A549 (cell line): ENCODE results near the gene RPS2. TPM values are rescaled to one million over a fixed set of nuclear protein-coding genes. Genes with fewer than 3 reads are reported as not detected.

Experiments used
- ATAC-seq, 2 experiments: fragments of 200-7000 bp in 1 of 2; fragments of >200 bp in 1 of 2; cut with Nextera tagmentation in 1 of 2; cut with Tn5 transposase in 1 of 2; 3 replicates each; pipeline versions ENCODE4 v1.8.0 to v1.9.1; 2018 to 2020; ENCODE audit warnings: mild to moderate bottlenecking in 1 of 2, moderate library complexity in 1 of 2
- CTCF ChIA-PET: fragments of 300-600 bp; sonication (Branson Sonifier 250); formaldehyde crosslinking; extraction: SDS; loops from one replicate; lab custom pipeline; 2021; ENCODE audit warnings: antibody characterized with exemption, inconsistent platforms; lab: Yijun Ruan, JAX
- POLR2A ChIA-PET: fragments of 350-600 bp; formaldehyde crosslinking; extraction: SDS; loops from one replicate; lab custom pipeline; 2021; ENCODE audit warnings: antibody characterized with exemption, inconsistent platforms; lab: Yijun Ruan, JAX
- DNase-seq, 2 experiments: peaks; one replicate each; pipeline versions ENCODE4 v3.0.0 to v3.0.0-alpha.2; 2011 to 2016; ENCODE audit warnings: low read depth in 1 of 2, low spot score in 1 of 2
- FAIRE-seq: peaks from 2 replicates; lab custom pipeline; 2011; peaks lifted over from hg19 to GRCh38; lab: Jason Lieb, UNC
- H3K27ac ChIP-seq, 2 experiments: fragments of >200 bp; sonication (Bioruptor Twin); formaldehyde crosslinking; 3 replicates each; pipeline ENCODE4 v1.5.1; 2016 to 2017
- H3K4me1 ChIP-seq: fragments of >200 bp; sonication (Bioruptor Twin); formaldehyde crosslinking; 3 replicates; pipeline ENCODE4 v1.6.1; 2016
- H3K4me2 ChIP-seq: fragments of >200 bp; sonication (Bioruptor Twin); formaldehyde crosslinking; 3 replicates; pipeline ENCODE4 v1.6.1; 2016
- H3K4me3 ChIP-seq: fragments of >200 bp; sonication (Bioruptor Twin); formaldehyde crosslinking; 3 replicates; pipeline ENCODE4 v1.5.1; 2016
- H3K9me3 ChIP-seq: fragments of >200 bp; sonication (Bioruptor Twin); formaldehyde crosslinking; 3 replicates; pipeline ENCODE4 v1.6.1; 2016
- CBX8 ChIP-seq: fragments of 200-600 bp; sonication (generic); IDR thresholded peaks from 2 replicates; pipeline ENCODE4 v1.6.1; 2016
- GATA3 ChIP-seq: IDR thresholded peaks from 2 replicates; pipeline ENCODE4 v1.6.1; 2012; ENCODE audit warnings: borderline replicate concordance
- HEYL ChIP-seq: fragments of 250-450 bp; sonication (Bioruptor Pico); IDR thresholded peaks from 2 replicates; pipeline ENCODE4 v1.8.0; 2021; ENCODE audit warnings: mild to moderate bottlenecking, moderate library complexity
- MYC ChIP-seq: IDR thresholded peaks from 2 replicates; pipeline ENCODE4 v1.6.1; 2012; ENCODE audit warnings: mild to moderate bottlenecking, inconsistent platforms, low read length, improper control_type of control experiment, borderline replicate concordance
- POLR2AphosphoS2 ChIP-seq: conservative IDR thresholded peaks from 2 replicates; pipeline ENCODE4 v1.6.1; 2012; ENCODE audit warnings: low read length, improper control_type of control experiment, inconsistent platforms
- ZFP36 ChIP-seq: fragments of 450-650 bp; IDR thresholded peaks from 2 replicates; pipeline ENCODE4 v1.6.1; 2014; ENCODE audit warnings: borderline replicate concordance; ENCODE audit not compliant: partially characterized antibody
- WGBS: methylation state at CpG from one replicate; pipeline ENCODE4 v1.1.6; 2017; ENCODE audit errors: missing lambda C conversion rate; 5-methylcytosine and 5-hydroxymethylcytosine counted together
- polyA plus RNA-seq, 4 experiments: library from polyadenylated mRNA; depleted of rRNA in 3 of 4; stranded (reverse); fragments of >200 nt; fragmentation: RNase III in 1 of 4; extraction: RNeasy Plus Mini Kit Qiagen cat#74134 plus additional on column Dnase treatment in 1 of 4; gene quantifications; 2 replicates in 3 of 4; 3 replicates in 1 of 4; pipeline ENCODE4 v1.2.3, GENCODE V29; 2011 to 2017
- small RNA-seq, 6 experiments: library from RNA; depleted of rRNA; stranded (forward); fragments of <200 nt; gene quantifications; one replicate each; pipeline ENCODE3, GENCODE V24; 2012
- TF ChIP-seq, protein P1 (sequence below): fragments of >200 bp; sonication (Bioruptor Twin); formaldehyde crosslinking; IDR thresholded peaks from 3 replicates; pipeline ENCODE4 v1.6.1; 2016
- TF ChIP-seq, protein P2 (sequence below): fragments of 150-350 bp; IDR thresholded peaks from 2 replicates; pipeline ENCODE4 v1.6.1; 2014; ENCODE audit warnings: low read depth, mild to moderate bottlenecking, low read length

Gene RPS2
- polyA plus RNA-seq, 2 of the 4 experiments (the other 2 are of a cell fraction), result 2,621 to 3,626 TPM

DNA sequence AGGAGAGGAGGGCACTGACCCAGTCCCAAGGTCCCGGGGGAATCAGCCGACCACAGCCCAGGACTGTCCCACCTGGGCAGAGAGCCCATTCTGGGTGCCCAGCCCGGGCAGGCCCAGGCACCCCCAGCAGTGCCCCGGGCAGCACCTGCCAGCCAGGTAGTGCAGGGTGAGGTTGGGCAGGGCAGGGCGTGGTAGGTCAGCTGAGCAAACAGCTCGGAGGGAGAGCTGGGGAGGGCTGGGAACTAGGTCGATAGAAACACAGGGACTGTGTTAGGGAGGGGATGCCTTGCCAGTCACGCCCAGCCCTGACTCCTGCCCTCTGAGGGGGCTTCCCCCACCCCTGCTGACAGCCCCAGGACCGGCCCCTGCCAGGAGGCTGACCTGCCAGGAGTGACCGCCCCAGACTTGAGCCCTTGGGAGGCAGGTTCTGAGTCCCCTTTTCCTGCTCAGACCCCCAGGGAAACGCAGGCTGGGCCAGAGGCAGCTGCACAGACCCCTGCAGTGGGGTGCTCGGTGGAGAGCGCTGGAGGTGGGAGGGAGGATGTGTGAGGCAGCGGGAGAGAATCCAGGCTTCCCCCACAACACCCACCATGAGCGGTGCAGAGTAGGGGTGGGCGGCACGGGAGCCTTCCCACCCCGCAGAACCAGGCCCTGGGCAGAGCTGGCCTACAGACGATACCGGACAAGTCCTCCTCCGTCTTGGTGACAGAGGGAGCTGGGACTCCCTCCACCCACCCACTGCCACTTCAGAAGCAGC, 51.1 kb downstream of the RPS2 start (continued):
- TF ChIP-seq, protein P1, sequence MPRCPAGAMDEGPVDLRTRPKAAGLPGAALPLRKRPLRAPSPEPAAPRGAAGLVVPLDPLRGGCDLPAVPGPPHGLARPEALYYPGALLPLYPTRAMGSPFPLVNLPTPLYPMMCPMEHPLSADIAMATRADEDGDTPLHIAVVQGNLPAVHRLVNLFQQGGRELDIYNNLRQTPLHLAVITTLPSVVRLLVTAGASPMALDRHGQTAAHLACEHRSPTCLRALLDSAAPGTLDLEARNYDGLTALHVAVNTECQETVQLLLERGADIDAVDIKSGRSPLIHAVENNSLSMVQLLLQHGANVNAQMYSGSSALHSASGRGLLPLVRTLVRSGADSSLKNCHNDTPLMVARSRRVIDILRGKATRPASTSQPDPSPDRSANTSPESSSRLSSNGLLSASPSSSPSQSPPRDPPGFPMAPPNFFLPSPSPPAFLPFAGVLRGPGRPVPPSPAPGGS, result no peak
- TF ChIP-seq, all 56 proteins: peak for 0

DNA sequence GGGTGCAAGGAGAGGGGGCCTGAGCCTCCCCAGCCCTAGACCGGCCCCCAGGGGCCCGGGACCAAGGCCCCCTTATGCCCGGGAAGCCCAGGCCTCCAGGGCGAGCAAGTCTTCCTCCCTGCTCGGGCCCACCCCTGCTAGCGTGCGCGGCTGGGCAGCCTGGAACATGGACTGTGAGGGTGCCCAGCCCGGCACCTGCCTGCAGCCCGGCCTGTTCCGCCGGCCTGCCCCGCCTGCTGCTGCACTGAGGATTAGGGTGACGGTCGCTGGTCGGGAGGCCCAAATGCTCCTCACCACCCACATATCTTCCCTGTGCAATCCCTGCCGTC, 52.4 kb downstream of the RPS2 start:
- H3K4me3 ChIP-seq, result no peak overlapping the region
- H3K4me1 ChIP-seq, result peaks cover 34% of the 10 kb centered on the region
- no peak for ATAC-seq
- CTCF ChIA-PET, result interaction anchor here (1.1 to 1.5 kb wide), 2 partner anchors 13 to 29 kb away, joined by 3 to 4 read pairs; no protein-coding TSS in a partner anchor
- no peak overlapping the region for H3K27ac ChIP-seq
- no peak for FAIRE-seq
- H3K4me2 ChIP-seq, result no peak overlapping the region
- DNase-seq, result no peak
- H3K9me3 ChIP-seq, result no peaks in the 10 kb centered on the region
- no peak for TF ChIP-seq MYC
- no peak for TF ChIP-seq HEYL (CRISPR knock-in tag)
- TF ChIP-seq, protein P2, sequence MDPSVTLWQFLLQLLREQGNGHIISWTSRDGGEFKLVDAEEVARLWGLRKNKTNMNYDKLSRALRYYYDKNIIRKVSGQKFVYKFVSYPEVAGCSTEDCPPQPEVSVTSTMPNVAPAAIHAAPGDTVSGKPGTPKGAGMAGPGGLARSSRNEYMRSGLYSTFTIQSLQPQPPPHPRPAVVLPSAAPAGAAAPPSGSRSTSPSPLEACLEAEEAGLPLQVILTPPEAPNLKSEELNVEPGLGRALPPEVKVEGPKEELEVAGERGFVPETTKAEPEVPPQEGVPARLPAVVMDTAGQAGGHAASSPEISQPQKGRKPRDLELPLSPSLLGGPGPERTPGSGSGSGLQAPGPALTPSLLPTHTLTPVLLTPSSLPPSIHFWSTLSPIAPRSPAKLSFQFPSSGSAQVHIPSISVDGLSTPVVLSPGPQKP, result no peak
- no peak for TF ChIP-seq POLR2AphosphoS2
- no peak for TF ChIP-seq CBX8
- TF ChIP-seq ZFP36, result no peak
- no peak for TF ChIP-seq GATA3
- 93% methylated on average over 9 of the region's 17 CpGs for WGBS
- POLR2A ChIA-PET, result no interaction called here

Small RNAs within 50 kb of the gene (small RNA-seq; reads per million reads assigned to genes)
- 0 to 1.7 (median 0) reads per million in 6 experiments for gene AC005363.2
- 0 reads per million in 6 experiments for gene RN7SL219P
- 0 reads per million in 6 experiments for gene SNORA10
- 0 reads per million in 6 experiments for gene SNORA64

Other genes with a start within 250 kb of the RPS2 start
- 15.2 and 15.7 TPM in 2 replicates for gene NME3, start 193.3 kb downstream of the RPS2 start, polyA plus RNA-seq (2011; rRNA removed)
- 46.4 to 59.2 TPM (median 49.9 TPM) in 3 replicates for gene NME3, start 193.3 kb downstream of the RPS2 start, polyA plus RNA-seq (2017; fragmentation: RNase III; extraction: RNeasy Plus Mini Kit Qiagen cat#74134 plus additional on column Dnase treatment)
- 2.9 and 3.7 TPM in 2 replicates for gene EME2, start 192.0 kb downstream of the RPS2 start, polyA plus RNA-seq (2011; rRNA removed)
- gene EME2, start 192.0 kb downstream of the RPS2 start, polyA plus RNA-seq (2017; fragmentation: RNase III; extraction: RNeasy Plus Mini Kit Qiagen cat#74134 plus additional on column Dnase treatment), result 13.0 to 17.3 TPM (median 16.5 TPM) in 3 replicates
- 105 and 118 TPM in 2 replicates for gene MRPS34, start 191.7 kb downstream of the RPS2 start, polyA plus RNA-seq (2011; rRNA removed)
- gene MRPS34, start 191.7 kb downstream of the RPS2 start, polyA plus RNA-seq (2017; fragmentation: RNase III; extraction: RNeasy Plus Mini Kit Qiagen cat#74134 plus additional on column Dnase treatment), result 210 to 220 TPM (median 214 TPM) in 3 replicates
- gene SPSB3, start 182.3 kb downstream of the RPS2 start, polyA plus RNA-seq (2011; rRNA removed), result 9.2 and 10.6 TPM in 2 replicates
- 10.6 to 17.3 TPM (median 14.6 TPM) in 3 replicates for gene SPSB3, start 182.3 kb downstream of the RPS2 start, polyA plus RNA-seq (2017; fragmentation: RNase III; extraction: RNeasy Plus Mini Kit Qiagen cat#74134 plus additional on column Dnase treatment)
- 21.9 and 24.7 TPM in 2 replicates for gene NUBP2, start 181.9 kb downstream of the RPS2 start, polyA plus RNA-seq (2011; rRNA removed)
- 58.9 to 65.3 TPM (median 60.7 TPM) in 3 replicates for gene NUBP2, start 181.9 kb downstream of the RPS2 start, polyA plus RNA-seq (2017; fragmentation: RNase III; extraction: RNeasy Plus Mini Kit Qiagen cat#74134 plus additional on column Dnase treatment)
- gene IGFALS, start 171.1 kb downstream of the RPS2 start, polyA plus RNA-seq (2011; rRNA removed), result 0.08 TPM in 1 of 2 replicates, not detected in the other
- 0.05 to 0.08 TPM in 2 of 3 replicates, not detected in the other for gene IGFALS, start 171.1 kb downstream of the RPS2 start, polyA plus RNA-seq (2017; fragmentation: RNase III; extraction: RNeasy Plus Mini Kit Qiagen cat#74134 plus additional on column Dnase treatment)
- gene HAGH, start 138.0 kb downstream of the RPS2 start, polyA plus RNA-seq (2011; rRNA removed), result 27.2 and 34.9 TPM in 2 replicates
- 58.7 to 66.4 TPM (median 59.8 TPM) in 3 replicates for gene HAGH, start 138.0 kb downstream of the RPS2 start, polyA plus RNA-seq (2017; fragmentation: RNase III; extraction: RNeasy Plus Mini Kit Qiagen cat#74134 plus additional on column Dnase treatment)
- gene FAHD1, start 137.6 kb downstream of the RPS2 start, polyA plus RNA-seq (2011; rRNA removed), result 30.2 and 30.6 TPM in 2 replicates
- gene FAHD1, start 137.6 kb downstream of the RPS2 start, polyA plus RNA-seq (2017; fragmentation: RNase III; extraction: RNeasy Plus Mini Kit Qiagen cat#74134 plus additional on column Dnase treatment), result 63.2 to 68.4 TPM (median 64.5 TPM) in 3 replicates
- gene MEIOB, start 92.7 kb downstream of the RPS2 start, polyA plus RNA-seq (2011; rRNA removed), result 7.5 and 9.1 TPM in 2 replicates
- gene MEIOB, start 92.7 kb downstream of the RPS2 start, polyA plus RNA-seq (2017; fragmentation: RNase III; extraction: RNeasy Plus Mini Kit Qiagen cat#74134 plus additional on column Dnase treatment), result 2.9 to 3.5 TPM (median 2.9 TPM) in 3 replicates
- gene HS3ST6, start 46.4 kb downstream of the RPS2 start, polyA plus RNA-seq (2011; rRNA removed), result 1.1 and 1.5 TPM in 2 replicates
- gene HS3ST6, start 46.4 kb downstream of the RPS2 start, polyA plus RNA-seq (2017; fragmentation: RNase III; extraction: RNeasy Plus Mini Kit Qiagen cat#74134 plus additional on column Dnase treatment), result 1.4 to 2.6 TPM (median 2.0 TPM) in 3 replicates
- 27.7 and 34.4 TPM in 2 replicates for gene MSRB1, start 21.6 kb downstream of the RPS2 start, polyA plus RNA-seq (2011; rRNA removed)
- gene MSRB1, start 21.6 kb downstream of the RPS2 start, polyA plus RNA-seq (2017; fragmentation: RNase III; extraction: RNeasy Plus Mini Kit Qiagen cat#74134 plus additional on column Dnase treatment), result 27.7 to 38.4 TPM (median 37.5 TPM) in 3 replicates
- gene RPL3L, start 10.1 kb downstream of the RPS2 start, polyA plus RNA-seq (2011; rRNA removed), result not detected in 2 replicates
- 0.20 TPM in 1 of 3 replicates, not detected in the others for gene RPL3L, start 10.1 kb downstream of the RPS2 start, polyA plus RNA-seq (2017; fragmentation: RNase III; extraction: RNeasy Plus Mini Kit Qiagen cat#74134 plus additional on column Dnase treatment)
- gene NDUFB10, start 5.3 kb downstream of the RPS2 start, polyA plus RNA-seq (2011; rRNA removed), result 151 and 198 TPM in 2 replicates
- gene NDUFB10, start 5.3 kb downstream of the RPS2 start, polyA plus RNA-seq (2017; fragmentation: RNase III; extraction: RNeasy Plus Mini Kit Qiagen cat#74134 plus additional on column Dnase treatment), result 367 to 410 TPM (median 389 TPM) in 3 replicates
- gene RNF151, start 2.0 kb upstream of the RPS2 start, polyA plus RNA-seq (2011; rRNA removed), result not detected in 2 replicates
- not detected in 3 replicates for gene RNF151, start 2.0 kb upstream of the RPS2 start, polyA plus RNA-seq (2017; fragmentation: RNase III; extraction: RNeasy Plus Mini Kit Qiagen cat#74134 plus additional on column Dnase treatment)
- 21.9 and 25.9 TPM in 2 replicates for gene TBL3, start 7.2 kb upstream of the RPS2 start, polyA plus RNA-seq (2011; rRNA removed)
- 41.9 to 45.0 TPM (median 42.8 TPM) in 3 replicates for gene TBL3, start 7.2 kb upstream of the RPS2 start, polyA plus RNA-seq (2017; fragmentation: RNase III; extraction: RNeasy Plus Mini Kit Qiagen cat#74134 plus additional on column Dnase treatment)
- gene NOXO1, start 16.6 kb upstream of the RPS2 start, polyA plus RNA-seq (2011; rRNA removed), result not detected in 2 replicates
- 0.25 to 0.32 TPM (median 0.26 TPM) in 3 replicates for gene NOXO1, start 16.6 kb upstream of the RPS2 start, polyA plus RNA-seq (2017; fragmentation: RNase III; extraction: RNeasy Plus Mini Kit Qiagen cat#74134 plus additional on column Dnase treatment)
- 11.9 and 12.9 TPM in 2 replicates for gene GFER, start 19.4 kb upstream of the RPS2 start, polyA plus RNA-seq (2011; rRNA removed)
- 33.9 to 34.9 TPM (median 34.8 TPM) in 3 replicates for gene GFER, start 19.4 kb upstream of the RPS2 start, polyA plus RNA-seq (2017; fragmentation: RNase III; extraction: RNeasy Plus Mini Kit Qiagen cat#74134 plus additional on column Dnase treatment)
- 4.9 and 5.7 TPM in 2 replicates for gene SYNGR3, start 25.1 kb upstream of the RPS2 start, polyA plus RNA-seq (2011; rRNA removed)
- 4.1 to 5.0 TPM (median 4.4 TPM) in 3 replicates for gene SYNGR3, start 25.1 kb upstream of the RPS2 start, polyA plus RNA-seq (2017; fragmentation: RNase III; extraction: RNeasy Plus Mini Kit Qiagen cat#74134 plus additional on column Dnase treatment)
- 15.3 and 17.7 TPM in 2 replicates for gene ZNF598, start 45.0 kb upstream of the RPS2 start, polyA plus RNA-seq (2011; rRNA removed)
- 32.7 to 35.0 TPM (median 33.8 TPM) in 3 replicates for gene ZNF598, start 45.0 kb upstream of the RPS2 start, polyA plus RNA-seq (2017; fragmentation: RNase III; extraction: RNeasy Plus Mini Kit Qiagen cat#74134 plus additional on column Dnase treatment)
- 0.13 and 0.26 TPM in 2 replicates for gene NPW, start 55.0 kb upstream of the RPS2 start, polyA plus RNA-seq (2011; rRNA removed)
- 1.0 to 1.6 TPM (median 1.2 TPM) in 3 replicates for gene NPW, start 55.0 kb upstream of the RPS2 start, polyA plus RNA-seq (2017; fragmentation: RNase III; extraction: RNeasy Plus Mini Kit Qiagen cat#74134 plus additional on column Dnase treatment)
- gene NHERF2, start 62.1 kb upstream of the RPS2 start, polyA plus RNA-seq (2011; rRNA removed), result 33.1 and 35.0 TPM in 2 replicates
- gene NHERF2, start 62.1 kb upstream of the RPS2 start, polyA plus RNA-seq (2017; fragmentation: RNase III; extraction: RNeasy Plus Mini Kit Qiagen cat#74134 plus additional on column Dnase treatment), result 27.3 to 32.3 TPM (median 31.0 TPM) in 3 replicates
- 28.8 and 34.8 TPM in 2 replicates for gene NTHL1, start 83.0 kb upstream of the RPS2 start, polyA plus RNA-seq (2011; rRNA removed)
- 41.4 to 42.3 TPM (median 42.1 TPM) in 3 replicates for gene NTHL1, start 83.0 kb upstream of the RPS2 start, polyA plus RNA-seq (2017; fragmentation: RNase III; extraction: RNeasy Plus Mini Kit Qiagen cat#74134 plus additional on column Dnase treatment)
- 32.6 and 41.7 TPM in 2 replicates for gene TSC2, start 83.2 kb upstream of the RPS2 start, polyA plus RNA-seq (2011; rRNA removed)
- 42.0 to 47.3 TPM (median 45.1 TPM) in 3 replicates for gene TSC2, start 83.2 kb upstream of the RPS2 start, polyA plus RNA-seq (2017; fragmentation: RNase III; extraction: RNeasy Plus Mini Kit Qiagen cat#74134 plus additional on column Dnase treatment)
- gene PKD1, start 171.1 kb upstream of the RPS2 start, polyA plus RNA-seq (2011; rRNA removed), result 11.5 and 17.3 TPM in 2 replicates
- gene PKD1, start 171.1 kb upstream of the RPS2 start, polyA plus RNA-seq (2017; fragmentation: RNase III; extraction: RNeasy Plus Mini Kit Qiagen cat#74134 plus additional on column Dnase treatment), result 38.4 to 39.7 TPM (median 39.2 TPM) in 3 replicates
- gene RAB26, start 183.8 kb upstream of the RPS2 start, polyA plus RNA-seq (2011; rRNA removed), result 6.7 and 7.5 TPM in 2 replicates
- gene RAB26, start 183.8 kb upstream of the RPS2 start, polyA plus RNA-seq (2017; fragmentation: RNase III; extraction: RNeasy Plus Mini Kit Qiagen cat#74134 plus additional on column Dnase treatment), result 5.7 to 7.3 TPM (median 6.7 TPM) in 3 replicates
- 31.9 and 32.0 TPM in 2 replicates for gene TRAF7, start 191.0 kb upstream of the RPS2 start, polyA plus RNA-seq (2011; rRNA removed)
- 47.6 to 50.0 TPM (median 48.1 TPM) in 3 replicates for gene TRAF7, start 191.0 kb upstream of the RPS2 start, polyA plus RNA-seq (2017; fragmentation: RNase III; extraction: RNeasy Plus Mini Kit Qiagen cat#74134 plus additional on column Dnase treatment)
- gene CASKIN1, start 231.8 kb upstream of the RPS2 start, polyA plus RNA-seq (2011; rRNA removed), result 0.13 and 0.27 TPM in 2 replicates
- 0.72 to 1.0 TPM (median 0.87 TPM) in 3 replicates for gene CASKIN1, start 231.8 kb upstream of the RPS2 start, polyA plus RNA-seq (2017; fragmentation: RNase III; extraction: RNeasy Plus Mini Kit Qiagen cat#74134 plus additional on column Dnase treatment)
- 46.8 and 49.5 TPM in 2 replicates for gene MLST8, start 240.6 kb upstream of the RPS2 start, polyA plus RNA-seq (2011; rRNA removed)
- gene MLST8, start 240.6 kb upstream of the RPS2 start, polyA plus RNA-seq (2017; fragmentation: RNase III; extraction: RNeasy Plus Mini Kit Qiagen cat#74134 plus additional on column Dnase treatment), result 48.4 to 53.9 TPM (median 50.4 TPM) in 3 replicates
- 2.0 and 3.1 TPM in 2 replicates for gene BRICD5, start 246.0 kb upstream of the RPS2 start, polyA plus RNA-seq (2011; rRNA removed)
- gene BRICD5, start 246.0 kb upstream of the RPS2 start, polyA plus RNA-seq (2017; fragmentation: RNase III; extraction: RNeasy Plus Mini Kit Qiagen cat#74134 plus additional on column Dnase treatment), result 7.4 to 11.6 TPM (median 9.1 TPM) in 3 replicates